Measurements from ENCODE around the gene TMEM79.

The TMEM79 gene

DNA sequence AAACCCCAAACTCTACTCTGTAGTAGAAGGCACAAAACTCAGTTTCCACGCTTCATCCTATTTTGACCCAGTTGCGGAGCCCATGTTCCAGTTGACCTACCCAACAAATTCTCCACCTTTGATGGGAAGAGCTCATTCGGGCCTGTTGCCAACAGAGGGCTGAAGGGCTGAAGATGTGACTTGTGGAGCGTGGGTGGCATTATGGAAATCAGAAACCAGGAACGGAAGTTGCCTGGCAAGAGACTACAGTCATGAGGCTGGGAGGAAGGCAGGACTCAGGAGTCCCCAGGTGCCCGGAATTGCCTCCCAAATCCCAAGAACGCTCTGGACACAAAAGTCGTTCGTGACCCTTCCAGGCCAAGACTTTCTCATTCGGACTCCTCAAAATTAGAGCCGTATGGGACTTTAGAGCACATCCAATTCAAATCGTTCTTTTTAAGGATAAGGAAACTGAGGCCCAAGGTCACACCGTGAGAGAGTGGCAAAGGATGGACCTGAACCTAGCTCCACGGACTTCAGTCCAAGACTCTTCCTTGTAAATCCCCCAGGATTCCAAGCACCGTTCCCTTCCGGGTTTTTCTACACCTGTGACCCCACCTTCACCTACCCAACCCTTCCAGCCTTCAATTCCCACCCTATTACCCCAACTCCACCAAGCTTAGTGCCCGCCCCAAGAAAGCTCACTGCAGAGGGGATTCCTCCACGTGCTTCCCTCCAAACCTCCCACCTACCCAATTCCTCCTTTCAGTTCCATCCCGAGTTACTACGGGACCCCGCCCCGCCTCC, 2.2 kb upstream of the TMEM79 start:
- peak overlapping the region; percentile 92 for H3K4me2 ChIP-seq (ENCODE audit: insufficient read depth, low read length)
- H3K36me3 ChIP-seq (ENCODE audit: insufficient read depth, low read length), result peaks cover 50% of the 10 kb centered on the region
- H3K4me1 ChIP-seq (ENCODE audit: insufficient read depth, low read length), result peaks cover 37% of the 10 kb centered on the region
- H4K20me1 ChIP-seq (ENCODE audit: insufficient read depth, low read length), result peaks cover 42% of the 10 kb centered on the region
- H3K79me2 ChIP-seq (ENCODE audit: insufficient read depth, low read length), result peaks cover 70% of the 10 kb centered on the region
- ATAC-seq (ENCODE audit: insufficient read depth, low read depth) (no peak), DNase-seq (peak; percentile 24)
- peak overlapping the region; percentile 85 for H3K9ac ChIP-seq (ENCODE audit: low read depth, low read length)
- no peak for TF ChIP-seq EZH2 (IDR thresholded peaks at IDR 0.05; ENCODE audit: borderline replicate concordance, low read depth, low read length, severe bottlenecking)
- TF ChIP-seq, protein P1, sequence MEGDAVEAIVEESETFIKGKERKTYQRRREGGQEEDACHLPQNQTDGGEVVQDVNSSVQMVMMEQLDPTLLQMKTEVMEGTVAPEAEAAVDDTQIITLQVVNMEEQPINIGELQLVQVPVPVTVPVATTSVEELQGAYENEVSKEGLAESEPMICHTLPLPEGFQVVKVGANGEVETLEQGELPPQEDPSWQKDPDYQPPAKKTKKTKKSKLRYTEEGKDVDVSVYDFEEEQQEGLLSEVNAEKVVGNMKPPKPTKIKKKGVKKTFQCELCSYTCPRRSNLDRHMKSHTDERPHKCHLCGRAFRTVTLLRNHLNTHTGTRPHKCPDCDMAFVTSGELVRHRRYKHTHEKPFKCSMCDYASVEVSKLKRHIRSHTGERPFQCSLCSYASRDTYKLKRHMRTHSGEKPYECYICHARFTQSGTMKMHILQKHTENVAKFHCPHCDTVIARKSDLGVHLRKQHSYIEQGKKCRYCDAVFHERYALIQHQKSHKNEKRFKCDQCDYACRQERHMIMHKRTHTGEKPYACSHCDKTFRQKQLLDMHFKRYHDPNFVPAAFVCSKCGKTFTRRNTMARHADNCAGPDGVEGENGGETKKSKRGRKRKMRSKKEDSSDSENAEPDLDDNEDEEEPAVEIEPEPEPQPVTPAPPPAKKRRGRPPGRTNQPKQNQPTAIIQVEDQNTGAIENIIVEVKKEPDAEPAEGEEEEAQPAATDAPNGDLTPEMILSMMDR (IDR thresholded peaks at IDR 0.05; ENCODE audit: borderline replicate concordance, extremely low read depth, low read length, poor library complexity, severe bottlenecking), result no peak
- H2AFZ ChIP-seq (ENCODE audit: low read depth, low read length), result peak overlapping the region; percentile 64
- H3K27ac ChIP-seq (ENCODE audit: low read length), result peak overlapping the region; percentile 86
- no peaks in the 10 kb centered on the region for H3K27me3 ChIP-seq (ENCODE audit: insufficient read depth, low read length, poor library complexity)
- peak overlapping the region; percentile 80 to 91 for H3K4me3 ChIP-seq (ENCODE audit: low read depth in 1 of 2, low read length in 2 of 2)
- no peaks in the 10 kb centered on the region for H3K9me3 ChIP-seq (ENCODE audit: insufficient read depth, low read length, severe bottlenecking)

DNA sequence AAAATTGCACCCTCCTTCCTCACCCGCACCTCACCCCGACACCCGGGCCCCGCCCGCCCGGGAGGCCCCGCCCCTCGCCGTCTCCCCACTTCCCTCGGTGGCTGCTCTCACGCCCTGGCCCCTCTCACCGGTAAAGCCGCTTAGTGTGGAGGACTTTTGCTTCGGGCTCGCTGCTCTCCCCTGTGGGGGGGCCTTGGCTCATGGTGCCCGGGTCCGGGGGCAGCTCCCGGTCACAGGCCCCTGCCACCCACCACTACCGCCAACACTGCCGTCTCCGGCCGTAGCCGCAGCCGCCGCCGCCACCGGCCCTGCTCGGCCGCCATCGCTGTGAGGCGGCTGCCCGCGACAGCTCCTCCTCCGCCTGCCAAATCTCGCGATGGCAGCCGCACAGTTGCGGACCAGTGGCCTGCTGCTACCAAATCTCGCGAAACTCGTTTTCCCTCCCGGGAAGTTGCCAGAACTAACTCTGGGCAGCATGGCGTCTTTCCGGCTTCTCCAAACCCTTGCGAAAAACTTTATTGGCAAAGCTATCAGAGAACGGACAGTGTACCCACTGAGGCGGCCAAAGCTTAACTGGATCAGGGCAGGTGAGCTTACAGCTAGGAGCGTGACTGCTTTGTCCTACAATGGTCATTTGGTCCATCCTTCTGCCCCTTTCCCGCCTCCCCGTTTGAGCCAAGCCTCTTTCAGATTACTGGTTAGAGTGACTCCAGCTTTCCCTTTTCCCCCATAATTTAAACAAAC, 1.5 kb upstream of the TMEM79 start, which contains the start of gene SMG5:
TSS of gene SMG5 (minus strand) at position 347 of the 744 bp plus-strand sequence. CDS start at position 202, 145 bp downstream.
- no peaks in the 10 kb centered on the region for H3K9me3 ChIP-seq (ENCODE audit: insufficient read depth, low read length, severe bottlenecking)
- H3K4me3 ChIP-seq (ENCODE audit: low read depth in 1 of 2, low read length in 2 of 2), result peak within 1 kb of the TSS; percentile 80 to 91
- ATAC-seq (ENCODE audit: insufficient read depth, low read depth) (peak; percentile 95), DNase-seq (peak; percentile 97)
- TF ChIP-seq EZH2 (IDR thresholded peaks at IDR 0.05; ENCODE audit: borderline replicate concordance, low read depth, low read length, severe bottlenecking), result no peak
- TF ChIP-seq, protein P1 (IDR thresholded peaks at IDR 0.05; ENCODE audit: borderline replicate concordance, extremely low read depth, low read length, poor library complexity, severe bottlenecking), result no peak
- peaks cover 42% of the 10 kb centered on the region for H3K36me3 ChIP-seq (ENCODE audit: insufficient read depth, low read length)
- peaks cover 39% of the 10 kb centered on the region for H4K20me1 ChIP-seq (ENCODE audit: insufficient read depth, low read length)
- H3K27me3 ChIP-seq (ENCODE audit: insufficient read depth, low read length, poor library complexity), result no peaks in the 10 kb centered on the region
- peak within 1 kb of the TSS; percentile 92 for H3K4me2 ChIP-seq (ENCODE audit: insufficient read depth, low read length)
- H3K27ac ChIP-seq (ENCODE audit: low read length), result peak within 1 kb of the TSS; percentile 86
- H3K4me1 ChIP-seq (ENCODE audit: insufficient read depth, low read length), result peaks cover 37% of the 10 kb centered on the region
- H3K9ac ChIP-seq (ENCODE audit: low read depth, low read length), result peak within 1 kb of the TSS; percentile 85
- peak within 1 kb of the TSS; percentile 93 for H2AFZ ChIP-seq (ENCODE audit: low read depth, low read length)
- peaks cover 70% of the 10 kb centered on the region for H3K79me2 ChIP-seq (ENCODE audit: insufficient read depth, low read length)

DNA sequence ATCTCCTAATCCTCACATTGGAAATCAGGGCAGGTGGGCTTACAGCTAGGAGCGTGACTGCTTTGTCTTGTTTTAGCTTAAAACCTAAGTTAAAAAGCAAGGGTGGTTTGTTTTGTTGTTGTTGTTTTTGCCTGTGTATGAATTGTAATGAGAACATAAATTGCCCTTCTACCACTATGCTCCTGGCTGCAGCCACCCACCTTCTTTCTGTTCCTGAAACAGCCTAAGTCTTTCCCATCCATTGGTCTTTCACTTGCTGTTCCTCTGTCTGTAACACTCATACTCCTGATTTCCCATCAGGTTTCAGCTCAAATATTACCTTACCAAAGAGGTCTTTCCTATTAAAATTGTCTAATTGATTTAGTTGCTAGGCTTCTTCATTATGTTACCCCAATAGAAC, 604 bp upstream of the TMEM79 start:
- H2AFZ ChIP-seq (ENCODE audit: low read depth, low read length), result peak overlapping the region; percentile 93
- peak overlapping the region; percentile 85 for H3K9ac ChIP-seq (ENCODE audit: low read depth, low read length)
- peaks cover 37% of the 10 kb centered on the region for H3K4me1 ChIP-seq (ENCODE audit: insufficient read depth, low read length)
- peak overlapping the region; percentile 92 for H3K4me2 ChIP-seq (ENCODE audit: insufficient read depth, low read length)
- peaks cover 34% of the 10 kb centered on the region for H4K20me1 ChIP-seq (ENCODE audit: insufficient read depth, low read length)
- H3K36me3 ChIP-seq (ENCODE audit: insufficient read depth, low read length), result peaks cover 34% of the 10 kb centered on the region
- H3K27me3 ChIP-seq (ENCODE audit: insufficient read depth, low read length, poor library complexity), result no peaks in the 10 kb centered on the region
- peak overlapping the region; percentile 80 to 91 for H3K4me3 ChIP-seq (ENCODE audit: low read depth in 1 of 2, low read length in 2 of 2)
- H3K79me2 ChIP-seq (ENCODE audit: insufficient read depth, low read length), result peaks cover 62% of the 10 kb centered on the region
- DNase-seq (no peak), ATAC-seq (ENCODE audit: insufficient read depth, low read depth) (no peak)
- H3K27ac ChIP-seq (ENCODE audit: low read length), result peak overlapping the region; percentile 83
- TF ChIP-seq, protein P1 (IDR thresholded peaks at IDR 0.05; ENCODE audit: borderline replicate concordance, extremely low read depth, low read length, poor library complexity, severe bottlenecking), result no peak
- no peak for TF ChIP-seq EZH2 (IDR thresholded peaks at IDR 0.05; ENCODE audit: borderline replicate concordance, low read depth, low read length, severe bottlenecking)
- H3K9me3 ChIP-seq (ENCODE audit: insufficient read depth, low read length, severe bottlenecking), result no peaks in the 10 kb centered on the region
